Peyer's patch (tissue), 4 donors: ENCODE data around the gene MEST. TPM values are rescaled to one million over a fixed set of nuclear protein-coding genes. Genes with fewer than 3 reads are reported as not detected.
"Not testable (repeated sequence)": the region's sequence is repeated elsewhere in the genome, so short reads cannot be mapped to it uniquely, and the experiment has no call there.

ENCODE experiments used
- DNase-seq, 3 donors: peaks; one replicate each; pipeline ENCODE4 v3.0.0-alpha.2; 2017 to 2019
- H3K27ac ChIP-seq, 4 donors: fragments of 200-600 bp; sonication (generic); one replicate each; pipeline ENCODE4 v1.5.1; 2016 to 2019
- H3K27me3 ChIP-seq, 2 donors: fragments of 200-600 bp; sonication (generic); one replicate each; pipeline ENCODE4 v1.5.1; 2019
- H3K36me3 ChIP-seq, 3 donors: fragments of 200-600 bp; sonication (generic); one replicate each; pipeline ENCODE4 v1.5.1; 2016 to 2019
- H3K4me1 ChIP-seq, 4 donors: fragments of 200-600 bp; sonication (generic); one replicate each; pipeline ENCODE4 v1.5.1; 2016 to 2019
- H3K4me3 ChIP-seq, 4 donors: fragments of 200-600 bp; sonication (generic); 1 replicate in 3 of 4; 2 replicates in 1 of 4; pipeline ENCODE4 v1.5.1; 2016 to 2019; ENCODE audit warnings: mild to moderate bottlenecking in 1 of 4
- H3K9me3 ChIP-seq, 4 donors: fragments of 200-600 bp; sonication (generic); one replicate each; pipeline ENCODE4 v1.5.1; 2016 to 2019; ENCODE audit warnings: mild to moderate bottlenecking in 1 of 4
- POLR2A ChIP-seq, 2 donors: fragments of 450-650 bp; IDR thresholded peaks; one replicate each; pipeline ENCODE4 v1.5.1; 2017; ENCODE audit warnings: antibody characterized with exemption in 2 of 2, mild to moderate bottlenecking in 2 of 2, moderate library complexity in 2 of 2
- total RNA-seq, 4 donors: library from RNA; depleted of rRNA; stranded (reverse); fragments of >200 nt; gene quantifications; one replicate each; pipeline ENCODE4 v1.1.0, GENCODE V29; 2016
- TF ChIP-seq, protein P1 (sequence below), 6 experiments: fragments of 450-650 bp in 4 of 6; fragments of 200-600 bp in 2 of 6; sonication (generic) in 1 of 6; IDR thresholded peaks; one replicate each; pipeline ENCODE4 v1.5.1; 2017 to 2019; ENCODE audit warnings: antibody characterized with exemption in 6 of 6, mild to moderate bottlenecking in 3 of 6, moderate library complexity in 1 of 6

MEST gene
- total RNA-seq = 10 to 100 TPM; 11.6 to 36.1 (median 27.1) TPM

- H3K4me1 ChIP-seq = peaks cover 0 to 4% (median 0%) of the 10 kb centered on the region in 4 donors
- peak within 1 kb of the TSS; percentile 9 to 50 (median 38) for H3K4me3 ChIP-seq
Measured at GRCh38 chr7:130491841-130492522, at the start of gene MEST. MEST (plus strand) TSS chr7:130492085; CDS start chr7:130492314, 229 bp downstream.

DNA sequence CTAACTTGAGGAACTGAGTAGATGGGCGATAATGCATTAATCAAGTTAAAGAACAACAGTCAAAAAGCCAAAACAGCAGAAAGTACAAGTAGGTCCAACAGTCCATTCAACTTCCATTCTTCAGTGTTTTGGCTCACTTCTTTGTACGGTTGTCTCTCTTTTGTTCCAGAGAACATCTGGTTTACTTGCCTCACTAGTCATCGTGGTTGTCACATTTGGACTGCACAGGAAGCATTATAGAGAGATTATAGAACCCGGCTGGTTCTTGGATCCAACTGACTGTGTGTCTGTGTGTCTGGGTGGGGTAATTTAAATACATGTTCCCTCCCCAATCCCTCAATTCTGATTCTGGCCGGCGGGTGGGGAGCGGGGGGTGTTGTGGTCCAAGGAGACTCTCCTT is 49.3 kb upstream of the MEST start:
- Histone ChIP-seq H3K36me3 (no peaks in the 10 kb centered on the region), H3K4me1 (peaks cover 0 to 7% (median 0%) of the 10 kb centered on the region in 4 donors), H3K27me3 (no peaks in the 10 kb centered on the region), H3K9me3 (no peaks in the 10 kb centered on the region), H3K27ac (no peak overlapping the region), H3K4me3 (no peak overlapping the region)
- no peak for TF ChIP-seq POLR2A (IDR thresholded peaks at IDR 0.05)
- TF ChIP-seq, protein P1, sequence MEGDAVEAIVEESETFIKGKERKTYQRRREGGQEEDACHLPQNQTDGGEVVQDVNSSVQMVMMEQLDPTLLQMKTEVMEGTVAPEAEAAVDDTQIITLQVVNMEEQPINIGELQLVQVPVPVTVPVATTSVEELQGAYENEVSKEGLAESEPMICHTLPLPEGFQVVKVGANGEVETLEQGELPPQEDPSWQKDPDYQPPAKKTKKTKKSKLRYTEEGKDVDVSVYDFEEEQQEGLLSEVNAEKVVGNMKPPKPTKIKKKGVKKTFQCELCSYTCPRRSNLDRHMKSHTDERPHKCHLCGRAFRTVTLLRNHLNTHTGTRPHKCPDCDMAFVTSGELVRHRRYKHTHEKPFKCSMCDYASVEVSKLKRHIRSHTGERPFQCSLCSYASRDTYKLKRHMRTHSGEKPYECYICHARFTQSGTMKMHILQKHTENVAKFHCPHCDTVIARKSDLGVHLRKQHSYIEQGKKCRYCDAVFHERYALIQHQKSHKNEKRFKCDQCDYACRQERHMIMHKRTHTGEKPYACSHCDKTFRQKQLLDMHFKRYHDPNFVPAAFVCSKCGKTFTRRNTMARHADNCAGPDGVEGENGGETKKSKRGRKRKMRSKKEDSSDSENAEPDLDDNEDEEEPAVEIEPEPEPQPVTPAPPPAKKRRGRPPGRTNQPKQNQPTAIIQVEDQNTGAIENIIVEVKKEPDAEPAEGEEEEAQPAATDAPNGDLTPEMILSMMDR (IDR thresholded peaks at IDR 0.05) = no peak
- DNase-seq = no peak

More at GRCh38 chr7:130491841-130492522, at the start of gene MEST:
- Histone ChIP-seq H3K27ac (peak within 1 kb of the TSS in 1 of 4 donors; percentile 27), H3K9me3 (no peaks in the 10 kb centered on the region), H3K36me3 (no peaks in the 10 kb centered on the region), H3K27me3 (no peaks in the 10 kb centered on the region)
- DNase-seq = peak in 1 of 3 donors; percentile 48
- no peak for TF ChIP-seq POLR2A (IDR thresholded peaks at IDR 0.05)
- TF ChIP-seq, protein P1 (IDR thresholded peaks at IDR 0.05) = no peak

DNA sequence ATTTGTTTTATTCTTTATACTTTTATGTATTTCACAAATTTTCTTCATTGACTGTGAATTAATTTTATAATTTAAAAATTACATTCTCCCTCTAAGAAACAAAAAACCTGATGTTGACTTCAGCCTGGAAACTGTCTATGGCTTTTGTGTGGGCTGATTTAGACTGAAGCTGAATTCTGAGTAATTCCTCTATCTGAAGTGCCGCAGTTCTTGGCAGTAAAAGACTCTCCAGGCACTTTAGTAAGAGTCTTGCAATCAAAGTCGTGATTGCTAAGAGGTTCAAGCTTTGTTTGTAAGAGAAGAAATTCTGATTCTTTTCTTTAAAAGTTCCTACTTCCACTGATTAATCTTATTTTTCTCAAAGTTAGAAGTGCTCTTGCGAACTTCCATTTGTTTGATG is 47.7 kb upstream of the MEST start:
- Histone ChIP-seq H3K4me1 (peaks cover 0 to 7% (median 0%) of the 10 kb centered on the region in 4 donors), H3K4me3 (no peak overlapping the region), H3K9me3 (no peaks in the 10 kb centered on the region), H3K36me3 (no peaks in the 10 kb centered on the region), H3K27ac (no peak overlapping the region), H3K27me3 (no peaks in the 10 kb centered on the region)
- TF ChIP-seq POLR2A (IDR thresholded peaks at IDR 0.05) = no peak
- TF ChIP-seq, protein P1 (IDR thresholded peaks at IDR 0.05) = no peak
- DNase-seq = no peak

- Histone ChIP-seq H3K36me3 (no peaks in the 10 kb centered on the region), H3K9me3 (no peaks in the 10 kb centered on the region), H3K4me1 (peaks cover 0 to 7% (median 0%) of the 10 kb centered on the region in 4 donors), H3K4me3 (no peak overlapping the region), H3K27me3 (no peaks in the 10 kb centered on the region), H3K27ac (no peak overlapping the region)
- no peak for TF ChIP-seq POLR2A (IDR thresholded peaks at IDR 0.05)
- TF ChIP-seq, protein P1 (IDR thresholded peaks at IDR 0.05) = no peak
- no peak for DNase-seq
Measured at GRCh38 chr7:130444751-130445407, 47.0 kb upstream of the MEST start.

GRCh38 chr7:130446259-130446658 is 45.6 kb upstream of the MEST start:
- no peaks in the 10 kb centered on the region for H3K36me3 ChIP-seq
- no peak overlapping the region for H3K27ac ChIP-seq
- no peak for DNase-seq
- H3K4me1 ChIP-seq = peaks cover 0 to 7% (median 0%) of the 10 kb centered on the region in 4 donors
- no peaks in the 10 kb centered on the region for H3K9me3 ChIP-seq
- H3K4me3 ChIP-seq = no peak overlapping the region
- TF ChIP-seq, protein P1 (IDR thresholded peaks at IDR 0.05) = no peak
- TF ChIP-seq POLR2A (IDR thresholded peaks at IDR 0.05) = no peak
- H3K27me3 ChIP-seq = no peaks in the 10 kb centered on the region

DNA sequence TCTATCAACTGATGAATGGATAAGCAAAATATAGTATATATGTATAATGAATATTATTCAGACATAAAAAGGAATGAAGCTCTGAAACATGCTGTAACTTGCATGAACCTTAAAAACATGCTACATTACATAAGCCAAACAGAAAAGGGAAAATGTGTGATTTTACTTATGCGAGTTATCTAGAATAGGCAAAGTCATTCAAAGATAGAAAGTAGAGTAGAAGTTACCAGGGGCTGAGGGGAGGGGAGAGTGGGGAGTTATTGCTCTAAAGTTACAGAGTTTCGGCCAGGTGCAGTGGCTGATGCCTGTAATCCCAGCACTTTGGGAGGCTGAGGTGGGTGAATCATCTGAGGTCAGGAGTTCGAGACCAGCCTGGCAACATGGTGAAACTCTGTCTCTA is 40.5 kb upstream of the MEST start:
- DNase-seq, H3K9me3 ChIP-seq, H3K4me1 ChIP-seq, H3K27ac ChIP-seq, H3K27me3 ChIP-seq, H3K36me3 ChIP-seq, H3K4me3 ChIP-seq: not testable (repeated sequence)
